Measurements from ENCODE around the gene ADCYAP1R1.

DNA sequence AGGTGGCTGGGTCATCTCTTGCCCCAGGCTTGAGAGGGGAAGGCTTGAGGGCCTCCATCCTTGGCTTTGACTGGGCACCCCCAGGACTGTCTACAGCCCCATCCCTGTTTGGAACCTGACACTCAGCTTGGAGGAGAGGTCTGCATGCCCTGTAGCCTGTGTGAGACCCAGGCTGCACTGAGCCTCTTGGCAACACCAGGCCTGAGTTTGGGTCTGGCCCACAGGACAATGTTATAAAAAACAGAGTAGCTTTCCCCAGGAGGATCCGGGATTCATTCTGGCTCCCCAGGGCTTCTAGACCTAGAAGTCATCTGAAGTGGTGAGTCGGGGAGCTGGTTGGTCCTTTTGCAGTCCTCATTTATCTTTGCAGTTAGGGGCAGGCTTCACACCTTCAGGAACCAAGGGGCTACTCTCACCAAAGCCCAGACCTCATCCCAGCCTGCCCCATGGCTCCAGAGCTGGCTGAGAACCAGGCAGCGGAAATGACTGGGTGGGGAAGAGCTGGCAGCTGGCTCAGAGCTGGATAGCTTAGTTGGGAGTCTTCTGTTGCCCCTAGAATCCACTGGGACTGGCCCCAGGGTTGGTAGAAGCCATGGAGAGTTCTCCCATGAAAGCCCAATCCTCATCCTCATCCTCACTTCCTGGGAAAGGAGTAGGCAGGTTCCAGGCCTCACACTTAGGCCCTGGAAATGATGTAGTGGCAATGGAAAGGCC is 68.8 kb downstream of the ADCYAP1R1 start:
- TF ChIP-seq, protein P1, sequence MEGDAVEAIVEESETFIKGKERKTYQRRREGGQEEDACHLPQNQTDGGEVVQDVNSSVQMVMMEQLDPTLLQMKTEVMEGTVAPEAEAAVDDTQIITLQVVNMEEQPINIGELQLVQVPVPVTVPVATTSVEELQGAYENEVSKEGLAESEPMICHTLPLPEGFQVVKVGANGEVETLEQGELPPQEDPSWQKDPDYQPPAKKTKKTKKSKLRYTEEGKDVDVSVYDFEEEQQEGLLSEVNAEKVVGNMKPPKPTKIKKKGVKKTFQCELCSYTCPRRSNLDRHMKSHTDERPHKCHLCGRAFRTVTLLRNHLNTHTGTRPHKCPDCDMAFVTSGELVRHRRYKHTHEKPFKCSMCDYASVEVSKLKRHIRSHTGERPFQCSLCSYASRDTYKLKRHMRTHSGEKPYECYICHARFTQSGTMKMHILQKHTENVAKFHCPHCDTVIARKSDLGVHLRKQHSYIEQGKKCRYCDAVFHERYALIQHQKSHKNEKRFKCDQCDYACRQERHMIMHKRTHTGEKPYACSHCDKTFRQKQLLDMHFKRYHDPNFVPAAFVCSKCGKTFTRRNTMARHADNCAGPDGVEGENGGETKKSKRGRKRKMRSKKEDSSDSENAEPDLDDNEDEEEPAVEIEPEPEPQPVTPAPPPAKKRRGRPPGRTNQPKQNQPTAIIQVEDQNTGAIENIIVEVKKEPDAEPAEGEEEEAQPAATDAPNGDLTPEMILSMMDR (IDR thresholded peaks at IDR 0.05 in 8 of 11, conservative IDR thresholded peaks at IDR 0.05 in 3 of 11) = no peak
- no peak for TF ChIP-seq POLR2A (IDR thresholded peaks at IDR 0.05)
- TF ChIP-seq POLR2AphosphoS5 (IDR thresholded peaks at IDR 0.05) = no peak
